IPS-NIHi7 (cell line): ENCODE measurements around the gene PXDC1.
"Not testable (repeated sequence)": the region's sequence is repeated elsewhere in the genome, so short reads cannot be mapped to it uniquely, and the experiment has no call there.

Experiments used
- DNase-seq: peaks from one replicate; pipeline ENCODE4 v3.0.0; 2012; ENCODE audit warnings: mixed read lengths; ENCODE audit errors: extremely low spot score

Gene PXDC1

GRCh38 chr6:3732345-3733141 is 19.0 kb downstream of the PXDC1 start:
- peak; percentile 83 for DNase-seq

- DNase-seq, result no peak
Observed at GRCh38 chr6:3731700-3732099, 19.8 kb downstream of the PXDC1 start.

- DNase-seq, result no peak
Observed at GRCh38 chr6:3729603-3730344, 21.7 kb downstream of the PXDC1 start.

- no peak for DNase-seq
Observed at GRCh38 chr6:3727593-3728108, 23.9 kb downstream of the PXDC1 start.

DNA sequence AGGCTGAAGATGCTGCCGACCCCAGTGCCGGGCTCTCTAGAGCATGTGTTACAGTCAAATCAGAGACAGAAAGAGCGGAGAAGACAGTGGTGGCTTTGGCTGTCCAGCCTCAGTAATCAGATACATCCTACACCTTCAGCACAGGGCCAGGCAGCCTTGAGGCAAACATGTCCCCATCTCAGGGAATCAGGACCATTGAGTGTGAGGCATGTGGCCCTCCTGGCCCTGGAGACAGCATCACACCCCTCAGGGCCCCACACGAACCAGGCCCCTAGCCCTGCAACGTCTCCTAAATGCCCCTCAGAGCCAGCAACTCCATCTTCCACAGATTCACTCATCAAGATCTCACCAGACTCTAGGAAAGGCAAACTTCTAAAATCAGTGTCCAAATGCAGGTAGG is 24.5 kb downstream of the PXDC1 start:
- DNase-seq, result no peak

DNA sequence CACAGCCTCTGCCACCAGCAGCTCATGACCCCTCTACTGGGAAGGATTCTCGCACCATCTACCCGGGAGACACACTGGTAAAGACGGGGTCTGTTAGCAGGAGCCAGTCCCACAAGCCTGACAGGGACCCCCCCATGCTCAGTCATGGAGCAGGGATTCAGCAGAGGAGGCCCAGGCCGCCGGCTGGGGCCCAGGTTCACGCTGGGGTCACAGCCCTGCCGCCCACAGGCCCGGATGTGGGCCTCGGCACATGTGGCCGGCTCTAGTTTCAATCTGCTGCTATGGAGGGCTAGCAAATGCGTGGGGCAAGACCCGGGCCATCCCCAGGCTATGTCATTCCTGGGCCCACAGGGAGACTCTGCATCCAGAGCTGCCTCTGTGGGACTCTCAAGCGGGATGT is 25.1 kb downstream of the PXDC1 start:
- no peak for DNase-seq

DNA sequence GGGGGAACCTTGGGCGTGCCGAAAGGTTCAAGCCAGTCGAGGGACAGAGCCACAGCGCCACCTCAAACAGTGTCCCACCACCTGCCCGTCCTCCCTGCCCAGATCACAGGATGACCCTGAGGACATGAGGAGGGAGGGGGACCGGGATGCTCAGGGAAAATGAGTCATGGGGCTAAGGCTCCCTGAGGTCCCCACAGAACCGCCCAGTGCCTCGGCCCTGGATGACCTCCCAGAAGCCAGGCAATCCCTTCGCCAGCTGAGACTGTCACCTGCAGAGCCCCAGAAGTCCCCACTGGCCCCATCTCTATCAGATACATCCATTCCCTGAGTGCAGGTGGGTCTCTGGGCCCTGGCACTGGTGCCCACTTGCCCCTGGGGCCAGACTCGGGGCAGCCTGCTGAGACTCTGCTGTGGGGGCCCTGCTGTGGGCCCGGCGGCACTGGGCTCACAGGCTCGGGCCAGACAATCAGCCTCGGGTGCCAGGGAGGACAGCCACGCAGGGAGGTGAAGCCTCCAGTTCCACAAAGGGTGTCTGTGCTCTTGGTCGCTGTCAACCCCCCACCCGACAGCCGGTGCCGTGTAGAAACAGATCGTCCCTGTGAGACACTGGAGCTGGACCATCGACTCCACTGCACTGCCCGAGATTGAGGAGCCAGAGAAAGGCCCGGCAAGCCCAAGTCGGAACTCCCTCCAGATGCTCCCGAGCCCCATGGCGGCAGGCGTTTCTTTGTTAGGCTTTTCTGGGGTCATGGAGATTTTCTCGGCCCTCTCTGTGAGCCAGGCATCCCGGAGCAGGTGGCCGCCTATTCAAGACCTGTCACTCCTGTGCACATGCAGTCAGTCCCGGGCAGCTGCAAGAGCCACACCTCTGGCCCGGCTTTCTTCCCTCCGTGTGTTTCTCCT is 26.1 kb downstream of the PXDC1 start:
- no peak for DNase-seq

GRCh38 chr6:3724451-3725144 is 26.9 kb downstream of the PXDC1 start:
- DNase-seq, result no peak

- DNase-seq, result no peak
Observed at GRCh38 chr6:3723966-3724365, 27.5 kb downstream of the PXDC1 start.

DNA sequence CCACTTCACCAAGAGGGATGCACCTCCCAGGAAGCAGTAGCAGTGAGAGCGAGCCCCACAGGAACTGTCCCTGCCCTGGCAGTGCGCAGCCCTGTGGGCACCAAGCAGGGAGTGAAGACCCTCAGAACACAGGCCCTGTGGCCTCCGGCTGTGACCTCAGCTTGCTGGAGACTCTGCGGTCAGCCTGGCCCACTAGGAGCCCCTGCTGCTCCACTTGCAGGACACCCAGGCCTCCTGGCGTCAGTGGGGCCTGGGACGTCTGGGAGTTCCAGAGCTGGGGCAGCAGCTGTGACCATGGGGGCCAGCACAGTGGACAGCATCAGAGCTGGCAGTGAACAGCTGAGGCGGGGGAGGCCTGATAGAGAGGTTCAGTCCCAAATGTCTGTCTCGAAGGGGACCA is 28.3 kb downstream of the PXDC1 start:
- no peak for DNase-seq

GRCh38 chr6:3722785-3723184 is 28.7 kb downstream of the PXDC1 start:
- no peak for DNase-seq

DNA sequence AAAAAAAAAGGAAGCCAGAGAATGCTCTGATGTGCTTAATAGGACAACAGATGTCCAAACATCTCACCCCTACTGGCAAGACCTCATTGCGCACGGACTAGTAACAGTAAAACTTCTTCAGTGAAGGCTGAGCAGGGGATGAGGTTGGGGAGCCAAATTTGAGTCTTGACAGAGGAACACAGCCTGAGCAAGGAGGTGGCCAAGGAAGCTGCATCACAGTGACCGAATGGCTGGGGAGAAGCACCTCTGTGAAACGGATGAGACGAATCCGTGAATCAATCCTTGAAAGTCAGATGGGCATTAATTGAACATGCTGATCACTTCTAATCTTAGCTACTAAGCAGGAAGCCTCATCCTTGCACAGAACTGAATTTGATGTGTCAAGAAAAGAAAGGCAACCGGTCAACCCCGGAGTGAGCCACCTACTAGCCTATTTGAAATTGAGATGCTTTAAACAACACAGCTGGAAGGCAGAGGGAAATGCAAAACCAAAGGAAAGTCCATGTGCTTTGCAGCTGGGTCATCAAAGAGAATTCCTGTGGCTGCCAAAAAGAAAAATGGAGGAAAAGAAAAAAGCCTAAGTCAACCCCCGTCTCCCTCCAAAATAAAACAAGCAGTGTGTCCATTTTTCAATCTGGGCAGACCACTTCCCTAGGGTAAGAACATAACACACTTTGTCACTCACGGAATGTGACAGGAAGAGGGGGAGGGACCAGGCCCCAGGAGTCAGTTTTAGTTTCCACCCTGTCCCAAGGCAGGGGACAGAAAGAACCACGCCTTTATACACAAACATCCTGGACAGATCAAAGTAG is 29.5 kb downstream of the PXDC1 start:
- DNase-seq, result peak; percentile 42

- not testable (repeated sequence) for DNase-seq
Observed at GRCh38 chr6:3720770-3721169, 30.7 kb downstream of the PXDC1 start.

GRCh38 chr6:3719462-3720308 is 31.8 kb downstream of the PXDC1 start:
- no peak for DNase-seq

GRCh38 chr6:3718407-3718806 is 33.1 kb downstream of the PXDC1 start:
- DNase-seq, result no peak

GRCh38 chr6:3715285-3715684 is 36.2 kb downstream of the PXDC1 start:
- no peak for DNase-seq

- no peak for DNase-seq
Observed at GRCh38 chr6:3714768-3715167, 36.7 kb downstream of the PXDC1 start.

DNA sequence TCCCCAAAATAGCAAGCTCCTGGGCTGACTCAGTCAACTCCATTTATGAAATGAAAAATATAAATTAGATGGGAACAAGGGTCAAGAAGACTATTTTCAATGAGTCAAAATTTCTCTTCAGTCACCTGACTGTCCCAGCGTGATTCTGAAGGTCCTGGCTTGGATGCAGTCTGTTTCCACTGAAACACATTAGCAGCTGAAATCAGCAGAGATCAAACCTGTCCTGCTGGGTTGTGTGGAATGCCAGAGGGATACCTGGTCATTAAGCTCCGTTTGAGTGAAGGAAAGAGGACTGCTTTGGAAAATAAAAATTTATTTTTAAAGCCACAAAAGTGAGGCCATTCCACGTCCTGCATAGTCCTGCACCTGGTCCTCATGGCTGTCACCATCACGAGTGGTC is 37.4 kb downstream of the PXDC1 start:
- no peak for DNase-seq

- DNase-seq, result no peak
Observed at GRCh38 chr6:3712827-3713665, 38.5 kb downstream of the PXDC1 start.
